ENCODE measurements around the gene ACSL3.

ACSL3 gene

DNA sequence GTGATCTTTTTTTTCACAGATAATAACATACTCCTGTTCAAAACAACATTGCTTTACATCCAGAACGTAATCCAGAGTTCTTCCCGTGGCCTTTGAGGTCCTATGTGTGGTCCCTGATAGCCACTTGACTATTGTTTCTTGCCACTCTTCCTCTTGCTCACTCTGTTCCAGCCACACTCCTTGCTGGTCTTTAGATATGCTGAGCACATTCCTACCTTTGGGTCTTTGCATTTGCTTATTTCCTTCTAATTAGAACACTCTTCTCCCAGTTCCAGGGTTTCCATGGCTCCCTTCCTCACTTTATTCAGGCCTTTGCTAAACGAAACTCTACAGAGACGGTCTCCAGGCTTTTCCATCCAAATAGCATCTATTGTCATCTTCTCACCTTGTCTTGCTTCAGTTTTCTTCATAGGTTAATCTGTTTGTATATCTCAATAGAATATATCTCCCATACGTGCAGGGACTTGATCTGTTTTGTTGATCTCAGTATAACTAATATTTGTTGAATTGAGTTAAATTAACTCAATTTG is 59.9 kb downstream of the ACSL3 start:
- DNase-seq (ENCODE audit: low read depth, low spot score): peak; percentile 38
- Histone ChIP-seq H3K4me1 (ENCODE audit: insufficient read depth, insufficient read length) (no peaks in the 10 kb centered on the region), H3K9ac (ENCODE audit: insufficient read length, low read depth) (no peak overlapping the region), H3K4me3 (ENCODE audit: insufficient read length, low read depth) (no peak overlapping the region), H3K9me3 (ENCODE audit: insufficient read depth, low read length) (no peaks in the 10 kb centered on the region), H3K36me3 (ENCODE audit: insufficient read depth, insufficient read length, low read length) (peaks cover 62% of the 10 kb centered on the region), H3K27me3 (ENCODE audit: insufficient read depth, insufficient read length) (no peaks in the 10 kb centered on the region)
- TF ChIP-seq ZNF274 (IDR thresholded peaks at IDR 0.05; ENCODE audit: low read depth, low read length): no peak
- TF ChIP-seq YY1 (IDR thresholded peaks at IDR 0.05; ENCODE audit: insufficient read depth, insufficient read length): no peak
- TF ChIP-seq SUZ12 (IDR thresholded peaks at IDR 0.05; ENCODE audit: extremely low read depth, insufficient read depth, insufficient read length): no peak

DNA sequence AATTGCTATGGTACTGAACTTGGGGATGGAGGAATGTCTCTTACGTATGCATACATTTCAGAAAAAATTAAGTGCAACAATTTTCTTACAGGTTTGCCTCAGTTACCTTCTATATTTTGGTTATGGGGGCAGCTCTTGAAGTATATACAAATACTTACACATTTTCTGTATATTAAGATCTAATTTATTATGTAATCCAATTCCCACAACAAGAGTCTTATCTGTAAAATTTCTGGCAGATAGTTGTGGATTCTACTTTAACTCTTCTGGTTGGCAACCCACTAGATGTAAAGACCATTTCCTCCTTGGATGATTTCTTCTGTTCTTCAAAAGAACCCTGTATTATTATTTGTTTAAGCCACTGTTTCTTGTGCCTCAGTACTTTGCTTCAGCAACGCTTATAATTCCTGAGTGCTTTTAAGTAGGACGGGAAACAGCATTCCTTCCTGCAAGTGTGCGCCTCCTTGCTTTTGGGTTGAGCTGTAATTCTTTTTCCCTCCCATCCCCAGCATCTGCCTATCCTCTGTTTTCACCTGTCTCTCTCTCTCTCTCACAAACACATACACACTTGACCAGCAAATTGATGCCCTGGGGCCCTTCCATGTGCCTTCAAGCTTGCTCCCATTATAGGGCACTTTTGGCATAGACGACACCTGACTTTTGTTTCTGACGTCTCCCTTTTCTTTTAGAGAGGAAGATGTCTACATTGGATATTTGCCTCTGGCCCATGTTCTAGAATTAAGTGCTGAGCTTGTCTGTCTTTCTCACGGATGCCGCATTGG is 61.4 kb downstream of the ACSL3 start:
- DNase-seq (ENCODE audit: low read depth, low spot score): no peak
- H3K36me3 ChIP-seq (ENCODE audit: insufficient read depth, insufficient read length, low read length): peaks cover 70% of the 10 kb centered on the region
- no peaks in the 10 kb centered on the region for H3K27me3 ChIP-seq (ENCODE audit: insufficient read depth, insufficient read length)

DNA sequence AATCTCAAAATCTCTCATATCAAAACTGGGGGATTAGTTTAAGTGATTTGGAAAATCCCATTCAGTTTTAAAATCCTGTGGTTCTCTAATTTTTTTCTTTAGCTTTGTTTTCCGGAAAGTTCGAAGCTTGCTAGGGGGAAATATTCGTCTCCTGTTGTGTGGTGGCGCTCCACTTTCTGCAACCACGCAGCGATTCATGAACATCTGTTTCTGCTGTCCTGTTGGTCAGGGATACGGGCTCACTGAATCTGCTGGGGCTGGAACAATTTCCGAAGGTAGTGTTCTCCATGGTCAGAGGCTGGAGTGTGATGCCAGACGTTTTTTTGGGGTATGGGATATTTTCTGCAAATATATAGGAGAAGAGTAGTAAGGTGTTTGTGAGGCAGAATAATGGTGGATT is 66.1 kb downstream of the ACSL3 start:
- no peaks in the 10 kb centered on the region for H3K9me3 ChIP-seq (ENCODE audit: insufficient read depth, low read length)
- no peak overlapping the region for H3K4me3 ChIP-seq (ENCODE audit: insufficient read length, low read depth)
- DNase-seq (ENCODE audit: low read depth, low spot score): no peak
- H3K9ac ChIP-seq (ENCODE audit: insufficient read length, low read depth): no peak overlapping the region
- no peaks in the 10 kb centered on the region for H3K27me3 ChIP-seq (ENCODE audit: insufficient read depth, insufficient read length)
- H3K36me3 ChIP-seq (ENCODE audit: insufficient read depth, insufficient read length, low read length): peaks cover 68% of the 10 kb centered on the region
- TF ChIP-seq YY1 (IDR thresholded peaks at IDR 0.05; ENCODE audit: insufficient read depth, insufficient read length): no peak
- TF ChIP-seq SUZ12 (IDR thresholded peaks at IDR 0.05; ENCODE audit: extremely low read depth, insufficient read depth, insufficient read length): no peak
- no peak for TF ChIP-seq ZNF274 (IDR thresholded peaks at IDR 0.05; ENCODE audit: low read depth, low read length)
- no peaks in the 10 kb centered on the region for H3K4me1 ChIP-seq (ENCODE audit: insufficient read depth, insufficient read length)

More for the DNA sequence above, 61.4 kb downstream of the ACSL3 start:
- no peak overlapping the region for H3K4me3 ChIP-seq (ENCODE audit: insufficient read length, low read depth)
- no peak for TF ChIP-seq YY1 (IDR thresholded peaks at IDR 0.05; ENCODE audit: insufficient read depth, insufficient read length)
- TF ChIP-seq ZNF274 (IDR thresholded peaks at IDR 0.05; ENCODE audit: low read depth, low read length): no peak
- no peak for TF ChIP-seq SUZ12 (IDR thresholded peaks at IDR 0.05; ENCODE audit: extremely low read depth, insufficient read depth, insufficient read length)
- H3K9me3 ChIP-seq (ENCODE audit: insufficient read depth, low read length): no peaks in the 10 kb centered on the region
- H3K9ac ChIP-seq (ENCODE audit: insufficient read length, low read depth): no peak overlapping the region
- no peaks in the 10 kb centered on the region for H3K4me1 ChIP-seq (ENCODE audit: insufficient read depth, insufficient read length)

DNA sequence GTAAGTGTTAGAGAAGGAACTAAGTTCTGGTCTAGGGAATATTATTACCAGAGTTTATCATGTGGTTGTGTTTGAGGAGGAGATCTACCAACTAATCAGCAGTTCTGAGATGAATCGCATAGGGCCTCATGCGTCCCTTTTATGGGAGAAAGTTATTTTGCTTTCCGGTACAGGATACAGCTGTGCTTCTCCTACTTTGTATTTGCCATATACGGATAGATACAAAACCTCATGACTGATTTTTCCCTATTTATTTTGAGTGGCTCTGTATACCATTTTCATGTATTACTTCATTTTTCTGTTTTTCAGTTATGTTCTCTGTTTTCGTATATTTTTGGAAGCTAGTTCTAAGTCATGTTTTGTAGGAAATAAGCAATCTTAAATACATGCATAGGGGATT is 66.8 kb downstream of the ACSL3 start:
- DNase-seq (ENCODE audit: low read depth, low spot score): no peak
- Histone ChIP-seq H3K9me3 (ENCODE audit: insufficient read depth, low read length) (no peaks in the 10 kb centered on the region), H3K4me1 (ENCODE audit: insufficient read depth, insufficient read length) (no peaks in the 10 kb centered on the region), H3K4me3 (ENCODE audit: insufficient read length, low read depth) (no peak overlapping the region), H3K9ac (ENCODE audit: insufficient read length, low read depth) (no peak overlapping the region), H3K27me3 (ENCODE audit: insufficient read depth, insufficient read length) (no peaks in the 10 kb centered on the region), H3K36me3 (ENCODE audit: insufficient read depth, insufficient read length, low read length) (peaks cover 66% of the 10 kb centered on the region)
- no peak for TF ChIP-seq SUZ12 (IDR thresholded peaks at IDR 0.05; ENCODE audit: extremely low read depth, insufficient read depth, insufficient read length)
- TF ChIP-seq YY1 (IDR thresholded peaks at IDR 0.05; ENCODE audit: insufficient read depth, insufficient read length): no peak
- no peak for TF ChIP-seq ZNF274 (IDR thresholded peaks at IDR 0.05; ENCODE audit: low read depth, low read length)

DNA sequence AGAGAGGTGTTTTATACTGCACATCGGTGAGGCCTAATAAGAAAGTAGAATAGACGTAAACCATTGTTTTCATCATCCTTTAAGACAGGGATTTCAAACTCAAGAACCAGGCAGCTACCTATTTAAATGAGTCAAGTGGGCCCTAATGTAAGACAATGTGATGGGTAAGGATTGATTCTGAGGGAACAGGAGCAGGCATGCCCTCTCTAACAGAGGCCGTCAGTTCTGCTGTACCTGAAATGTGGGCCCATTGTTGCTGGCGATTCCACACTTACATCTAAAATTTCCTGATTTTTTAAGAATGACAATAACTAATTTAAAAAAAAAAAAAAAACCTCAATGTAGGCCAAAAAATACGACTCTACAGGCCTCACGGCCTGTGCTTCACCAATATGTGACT is 67.5 kb downstream of the ACSL3 start:
- Histone ChIP-seq H3K4me1 (ENCODE audit: insufficient read depth, insufficient read length) (no peaks in the 10 kb centered on the region), H3K36me3 (ENCODE audit: insufficient read depth, insufficient read length, low read length) (peaks cover 65% of the 10 kb centered on the region), H3K9me3 (ENCODE audit: insufficient read depth, low read length) (no peaks in the 10 kb centered on the region), H3K4me3 (ENCODE audit: insufficient read length, low read depth) (no peak overlapping the region), H3K27me3 (ENCODE audit: insufficient read depth, insufficient read length) (no peaks in the 10 kb centered on the region), H3K9ac (ENCODE audit: insufficient read length, low read depth) (no peak overlapping the region)
- TF ChIP-seq ZNF274 (IDR thresholded peaks at IDR 0.05; ENCODE audit: low read depth, low read length): no peak
- TF ChIP-seq SUZ12 (IDR thresholded peaks at IDR 0.05; ENCODE audit: extremely low read depth, insufficient read depth, insufficient read length): no peak
- no peak for TF ChIP-seq YY1 (IDR thresholded peaks at IDR 0.05; ENCODE audit: insufficient read depth, insufficient read length)
- DNase-seq (ENCODE audit: low read depth, low spot score): no peak

DNA sequence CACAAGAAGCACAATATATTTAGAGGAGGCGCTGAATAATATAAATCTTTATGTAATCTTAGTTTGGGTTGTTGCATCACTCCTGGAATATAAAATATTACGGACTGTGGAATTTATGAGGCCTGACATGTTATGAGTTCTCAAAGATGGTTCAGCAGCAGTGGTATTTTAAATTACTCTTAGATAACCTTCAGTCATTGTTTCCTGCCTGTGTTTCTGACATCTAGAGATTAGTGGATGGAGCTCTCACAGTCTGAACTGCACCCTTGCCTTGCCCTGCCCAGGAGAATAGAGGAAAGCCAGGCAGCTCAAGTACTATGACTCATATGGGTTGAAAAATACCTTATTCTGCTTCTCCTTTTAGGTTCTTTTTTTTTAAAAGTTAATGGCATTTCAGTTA is 70.0 kb downstream of the ACSL3 start:
- H3K4me1 ChIP-seq (ENCODE audit: insufficient read depth, insufficient read length): no peaks in the 10 kb centered on the region
- TF ChIP-seq ZNF274 (IDR thresholded peaks at IDR 0.05; ENCODE audit: low read depth, low read length) (no peak), SUZ12 (IDR thresholded peaks at IDR 0.05; ENCODE audit: extremely low read depth, insufficient read depth, insufficient read length) (no peak), YY1 (IDR thresholded peaks at IDR 0.05; ENCODE audit: insufficient read depth, insufficient read length) (no peak)
- no peak overlapping the region for H3K9ac ChIP-seq (ENCODE audit: insufficient read length, low read depth)
- no peaks in the 10 kb centered on the region; the same call in 1 of the 2 replicates for H3K9me3 ChIP-seq (ENCODE audit: insufficient read depth, low read length)
- peaks cover 74% of the 10 kb centered on the region for H3K36me3 ChIP-seq (ENCODE audit: insufficient read depth, insufficient read length, low read length)
- no peak for DNase-seq (ENCODE audit: low read depth, low spot score)
- H3K27me3 ChIP-seq (ENCODE audit: insufficient read depth, insufficient read length): no peaks in the 10 kb centered on the region
- H3K4me3 ChIP-seq (ENCODE audit: insufficient read length, low read depth): no peak overlapping the region

DNA sequence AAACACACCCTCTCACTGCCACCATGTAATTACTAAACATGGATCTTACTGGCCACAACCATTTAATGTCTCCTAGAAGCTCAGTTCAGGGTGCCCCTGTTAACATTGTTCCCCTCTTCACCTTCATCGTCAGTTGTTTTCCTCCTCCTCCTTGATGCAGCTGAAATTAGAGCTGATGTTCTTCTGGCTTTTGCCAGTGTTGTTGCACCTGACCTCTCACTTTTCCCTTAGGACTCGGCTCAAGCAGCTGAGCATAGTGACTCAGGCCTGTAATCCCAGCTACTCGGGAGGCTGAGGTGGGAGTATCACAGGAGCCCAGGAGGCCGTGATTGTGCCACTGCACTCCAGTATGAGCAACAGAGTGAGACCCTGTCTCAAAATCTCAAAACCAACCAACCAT is 70.8 kb downstream of the ACSL3 start:
- Histone ChIP-seq H3K27me3 (ENCODE audit: insufficient read depth, insufficient read length) (no peaks in the 10 kb centered on the region), H3K36me3 (ENCODE audit: insufficient read depth, insufficient read length, low read length) (peaks cover 72% of the 10 kb centered on the region), H3K9me3 (ENCODE audit: insufficient read depth, low read length) (no peaks in the 10 kb centered on the region; the same call in 1 of the 2 replicates), H3K4me1 (ENCODE audit: insufficient read depth, insufficient read length) (no peaks in the 10 kb centered on the region), H3K4me3 (ENCODE audit: insufficient read length, low read depth) (no peak overlapping the region), H3K9ac (ENCODE audit: insufficient read length, low read depth) (no peak overlapping the region)
- DNase-seq (ENCODE audit: low read depth, low spot score): no peak
- TF ChIP-seq YY1 (IDR thresholded peaks at IDR 0.05; ENCODE audit: insufficient read depth, insufficient read length) (no peak), SUZ12 (IDR thresholded peaks at IDR 0.05; ENCODE audit: extremely low read depth, insufficient read depth, insufficient read length) (no peak), ZNF274 (IDR thresholded peaks at IDR 0.05; ENCODE audit: low read depth, low read length) (no peak)

All from NT2/D1 (cell line).